ENCODE measurements around the gene SLBP. TPM values are rescaled to one million over a fixed set of nuclear protein-coding genes. Genes with fewer than 3 reads are reported as not detected.

Gene SLBP
- total and polyA plus RNA-seq, 3 donors from 2014 or later: 118 to 173 (median 137) TPM

GRCh38 chr4:1738410-1738809 lies 26.3 kb upstream of the SLBP start:
- TF ChIP-seq CTCF (IDR thresholded peaks at IDR 0.05): no peak
- no peak for TF ChIP-seq POLR2A (IDR thresholded peaks at IDR 0.05)
- no peak overlapping the region for H3K4me3 ChIP-seq
- no peak for DNase-seq
- H3K9me3 ChIP-seq: no peaks in the 10 kb centered on the region
- 92 to 100% methylated on average over 3 to 4 of the region's 4 CpGs for WGBS, 2 donors
- no peaks in the 10 kb centered on the region for H3K36me3 ChIP-seq (ENCODE audit: low read depth, missing control alignments)
- no peak overlapping the region for H3K27ac ChIP-seq
- H3K4me1 ChIP-seq: no peaks in the 10 kb centered on the region
- intact Hi-C loops (cut with DNase I; ENCODE audit: low total_unique reads): no loop called here
- no peaks in the 10 kb centered on the region for H3K27me3 ChIP-seq

GRCh38 chr4:1737666-1738065 lies 25.5 kb upstream of the SLBP start:
- Histone ChIP-seq H3K27ac (no peak overlapping the region), H3K9me3 (no peaks in the 10 kb centered on the region), H3K4me3 (no peak overlapping the region), H3K36me3 (ENCODE audit: low read depth, missing control alignments) (no peaks in the 10 kb centered on the region), H3K4me1 (no peaks in the 10 kb centered on the region), H3K27me3 (no peaks in the 10 kb centered on the region)
- DNase-seq: no peak
- 97 to 100% methylated on average over 3 to 15 of the region's 15 CpGs for WGBS, 2 donors
- TF ChIP-seq POLR2A (IDR thresholded peaks at IDR 0.05): no peak
- TF ChIP-seq CTCF (IDR thresholded peaks at IDR 0.05): no peak
- intact Hi-C loops (cut with DNase I; ENCODE audit: low total_unique reads): no loop called here

- 98 to 99% methylated on average over 13 of the region's 13 CpGs for WGBS, 2 donors
- TF ChIP-seq CTCF (IDR thresholded peaks at IDR 0.05) (no peak), POLR2A (IDR thresholded peaks at IDR 0.05) (no peak)
- no peak for DNase-seq
These were observed 24.7 kb upstream of the SLBP start for GRCh38 chr4:1736812-1737211.

GRCh38 chr4:1735215-1735614 lies 23.1 kb upstream of the SLBP start:
- no peak for TF ChIP-seq CTCF (IDR thresholded peaks at IDR 0.05)
- no peak for TF ChIP-seq POLR2A (IDR thresholded peaks at IDR 0.05)
- intact Hi-C loops (cut with DNase I; ENCODE audit: low total_unique reads): no loop called here
- no peak overlapping the region for H3K4me3 ChIP-seq
- H3K9me3 ChIP-seq: no peaks in the 10 kb centered on the region
- 92% methylated on average over 20 of the region's 20 CpGs; no CpG with 5 or more reads in 1 of the 2 donors for WGBS, 2 donors
- H3K27ac ChIP-seq: no peak overlapping the region
- no peaks in the 10 kb centered on the region for H3K36me3 ChIP-seq (ENCODE audit: low read depth, missing control alignments)
- H3K27me3 ChIP-seq: no peaks in the 10 kb centered on the region
- H3K4me1 ChIP-seq: no peaks in the 10 kb centered on the region
- DNase-seq: no peak

More at GRCh38 chr4:1736812-1737211, 24.7 kb upstream of the SLBP start:
- Histone ChIP-seq H3K4me3 (no peak overlapping the region), H3K27ac (no peak overlapping the region), H3K36me3 (ENCODE audit: low read depth, missing control alignments) (no peaks in the 10 kb centered on the region), H3K27me3 (no peaks in the 10 kb centered on the region), H3K4me1 (no peaks in the 10 kb centered on the region), H3K9me3 (no peaks in the 10 kb centered on the region)
- intact Hi-C loops (cut with DNase I; ENCODE audit: low total_unique reads): no loop called here

GRCh38 chr4:1732911-1733310 lies 20.8 kb upstream of the SLBP start:
- Histone ChIP-seq H3K27ac (no peak overlapping the region), H3K4me3 (no peak overlapping the region), H3K9me3 (no peaks in the 10 kb centered on the region), H3K36me3 (ENCODE audit: low read depth, missing control alignments) (no peaks in the 10 kb centered on the region), H3K27me3 (no peaks in the 10 kb centered on the region), H3K4me1 (no peaks in the 10 kb centered on the region)
- intact Hi-C loops (cut with DNase I; ENCODE audit: low total_unique reads): no loop called here
- WGBS, 2 donors: 92 to 94% methylated on average over 10 of the region's 10 CpGs
- no peak for DNase-seq
- TF ChIP-seq POLR2A (IDR thresholded peaks at IDR 0.05): no peak
- no peak for TF ChIP-seq CTCF (IDR thresholded peaks at IDR 0.05)
